ENCODE data around the gene ARHGAP45. TPM values are rescaled to one million over a fixed set of nuclear protein-coding genes. Genes with fewer than 3 reads are reported as not detected.
"Not testable (repeated sequence)": the region's sequence is repeated elsewhere in the genome, so short reads cannot be mapped to it uniquely, and the experiment has no call there.

The ARHGAP45 gene, protein sequence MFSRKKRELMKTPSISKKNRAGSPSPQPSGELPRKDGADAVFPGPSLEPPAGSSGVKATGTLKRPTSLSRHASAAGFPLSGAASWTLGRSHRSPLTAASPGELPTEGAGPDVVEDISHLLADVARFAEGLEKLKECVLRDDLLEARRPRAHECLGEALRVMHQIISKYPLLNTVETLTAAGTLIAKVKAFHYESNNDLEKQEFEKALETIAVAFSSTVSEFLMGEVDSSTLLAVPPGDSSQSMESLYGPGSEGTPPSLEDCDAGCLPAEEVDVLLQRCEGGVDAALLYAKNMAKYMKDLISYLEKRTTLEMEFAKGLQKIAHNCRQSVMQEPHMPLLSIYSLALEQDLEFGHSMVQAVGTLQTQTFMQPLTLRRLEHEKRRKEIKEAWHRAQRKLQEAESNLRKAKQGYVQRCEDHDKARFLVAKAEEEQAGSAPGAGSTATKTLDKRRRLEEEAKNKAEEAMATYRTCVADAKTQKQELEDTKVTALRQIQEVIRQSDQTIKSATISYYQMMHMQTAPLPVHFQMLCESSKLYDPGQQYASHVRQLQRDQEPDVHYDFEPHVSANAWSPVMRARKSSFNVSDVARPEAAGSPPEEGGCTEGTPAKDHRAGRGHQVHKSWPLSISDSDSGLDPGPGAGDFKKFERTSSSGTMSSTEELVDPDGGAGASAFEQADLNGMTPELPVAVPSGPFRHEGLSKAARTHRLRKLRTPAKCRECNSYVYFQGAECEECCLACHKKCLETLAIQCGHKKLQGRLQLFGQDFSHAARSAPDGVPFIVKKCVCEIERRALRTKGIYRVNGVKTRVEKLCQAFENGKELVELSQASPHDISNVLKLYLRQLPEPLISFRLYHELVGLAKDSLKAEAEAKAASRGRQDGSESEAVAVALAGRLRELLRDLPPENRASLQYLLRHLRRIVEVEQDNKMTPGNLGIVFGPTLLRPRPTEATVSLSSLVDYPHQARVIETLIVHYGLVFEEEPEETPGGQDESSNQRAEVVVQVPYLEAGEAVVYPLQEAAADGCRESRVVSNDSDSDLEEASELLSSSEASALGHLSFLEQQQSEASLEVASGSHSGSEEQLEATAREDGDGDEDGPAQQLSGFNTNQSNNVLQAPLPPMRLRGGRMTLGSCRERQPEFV
- 100 to 1,000 TPM; 603 to 646 TPM for total RNA-seq
- 909 to 1,015 reads per million in 2 donors for total RNA-seq

DNA sequence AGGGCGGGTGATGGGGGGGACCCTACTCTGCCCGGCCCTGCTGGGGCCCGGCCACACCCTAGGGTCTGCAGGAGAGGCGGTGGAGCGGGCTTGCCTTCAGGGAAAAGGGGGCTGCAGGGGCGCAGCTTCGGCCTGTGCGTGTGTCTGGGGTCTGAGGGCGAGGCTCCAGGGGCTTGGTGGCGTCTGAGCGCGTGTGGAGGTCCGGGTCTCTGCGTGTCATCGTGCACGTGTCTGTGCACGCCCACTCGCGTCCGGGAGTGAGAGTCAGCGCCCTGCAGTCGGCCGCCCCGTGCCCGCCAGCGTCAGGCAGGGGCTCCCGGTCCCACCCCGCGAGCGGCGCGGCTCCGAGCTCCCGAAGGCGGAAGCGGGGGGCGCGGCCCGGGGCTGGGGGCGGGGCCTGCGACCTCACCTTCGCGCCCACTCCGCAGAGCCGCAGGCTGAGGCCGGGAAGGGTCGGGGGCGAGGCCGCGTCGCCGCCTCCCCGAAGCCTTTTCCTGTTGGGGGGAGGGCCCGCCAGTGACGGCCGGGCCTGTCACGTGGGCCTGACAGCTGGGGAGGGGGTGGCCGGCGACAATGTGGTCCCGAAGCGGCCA lies at the start of gene ARHGAP45:
Gene ARHGAP45 (plus strand): TSS at position 420 of the 593 bp plus-strand sequence. CDS start 239 bp downstream, outside the sequence.
- DNase-seq (peak; percentile 72 to 83 (median 81)), ATAC-seq (peak; percentile 62)
- H3K27me3 Mint-ChIP-seq, result no peaks in the 10 kb centered on the region
- peak within 1 kb of the TSS; percentile 94 for H3K4me3 Mint-ChIP-seq
- H3K36me3 Mint-ChIP-seq (ENCODE audit: low read depth), result peaks cover 12% of the 10 kb centered on the region
- H3K4me1 Mint-ChIP-seq, result peaks cover 39% of the 10 kb centered on the region
- peak within 1 kb of the TSS; percentile 97 for H3K27ac Mint-ChIP-seq
- no peaks in the 10 kb centered on the region for H3K9me3 ChIP-seq (ENCODE audit: control insufficient read depth, low read length, poor library complexity, severe bottlenecking)

DNA sequence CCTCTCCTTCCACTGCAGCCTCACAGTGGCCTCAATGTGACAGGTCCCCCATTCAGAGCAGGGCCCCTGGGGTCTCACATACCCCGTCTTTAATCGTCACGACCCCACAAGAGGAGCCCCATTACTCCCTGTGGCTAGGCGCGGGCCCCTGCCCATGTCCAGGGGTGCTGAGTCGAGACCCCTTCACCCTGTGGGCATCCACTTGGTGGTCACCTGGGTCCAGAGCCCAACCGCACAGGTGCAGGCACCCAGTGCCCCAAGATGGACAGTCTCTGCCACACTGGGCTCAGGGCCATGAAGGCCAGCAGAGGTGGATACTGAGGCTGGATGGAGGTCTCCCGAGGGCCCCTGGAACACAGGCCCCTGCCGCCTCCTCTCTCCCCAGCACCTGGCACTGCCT lies 49.1 kb upstream of the ARHGAP45 start:
- Mint-ChIP-seq H3K4me1 (peaks cover 30% of the 10 kb centered on the region), H3K27ac (peak overlapping the region; percentile 76), H3K4me3 (peak overlapping the region; percentile 83)

DNA sequence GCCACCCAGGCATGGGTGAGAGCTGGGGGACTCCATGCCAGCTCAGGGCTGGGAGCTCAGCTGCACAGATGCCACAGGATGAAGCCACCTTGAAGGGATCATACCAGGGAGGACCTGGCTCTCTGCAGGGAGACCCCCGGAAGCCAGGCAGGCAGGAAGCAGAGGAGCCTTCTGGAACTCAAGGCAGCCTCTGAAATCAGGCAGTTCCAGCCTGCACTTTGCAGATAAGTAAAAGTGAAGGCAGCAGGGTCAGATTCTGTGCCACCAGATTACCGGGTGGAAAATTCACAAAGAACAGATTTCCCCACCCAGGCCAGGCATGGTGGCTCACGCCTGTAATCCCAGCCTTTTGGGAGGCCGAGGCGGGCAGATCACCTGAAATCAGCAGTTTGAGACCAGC lies 48.6 kb upstream of the ARHGAP45 start:
- H3K9me3 ChIP-seq (ENCODE audit: control insufficient read depth, low read length, poor library complexity, severe bottlenecking), result no peaks in the 10 kb centered on the region
- peaks cover 30% of the 10 kb centered on the region for H3K4me1 Mint-ChIP-seq
- peak overlapping the region; percentile 83 for H3K4me3 Mint-ChIP-seq
- ATAC-seq, result no peak
- DNase-seq, result no peak
- no peaks in the 10 kb centered on the region for H3K36me3 Mint-ChIP-seq (ENCODE audit: low read depth)
- H3K27ac Mint-ChIP-seq, result peak overlapping the region; percentile 76
- H3K27me3 Mint-ChIP-seq, result no peaks in the 10 kb centered on the region

More for the DNA sequence above, 49.1 kb upstream of the ARHGAP45 start:
- no peaks in the 10 kb centered on the region for H3K27me3 Mint-ChIP-seq
- no peak for DNase-seq
- no peaks in the 10 kb centered on the region for H3K9me3 ChIP-seq (ENCODE audit: control insufficient read depth, low read length, poor library complexity, severe bottlenecking)
- H3K36me3 Mint-ChIP-seq (ENCODE audit: low read depth), result no peaks in the 10 kb centered on the region
- ATAC-seq, result no peak

DNA sequence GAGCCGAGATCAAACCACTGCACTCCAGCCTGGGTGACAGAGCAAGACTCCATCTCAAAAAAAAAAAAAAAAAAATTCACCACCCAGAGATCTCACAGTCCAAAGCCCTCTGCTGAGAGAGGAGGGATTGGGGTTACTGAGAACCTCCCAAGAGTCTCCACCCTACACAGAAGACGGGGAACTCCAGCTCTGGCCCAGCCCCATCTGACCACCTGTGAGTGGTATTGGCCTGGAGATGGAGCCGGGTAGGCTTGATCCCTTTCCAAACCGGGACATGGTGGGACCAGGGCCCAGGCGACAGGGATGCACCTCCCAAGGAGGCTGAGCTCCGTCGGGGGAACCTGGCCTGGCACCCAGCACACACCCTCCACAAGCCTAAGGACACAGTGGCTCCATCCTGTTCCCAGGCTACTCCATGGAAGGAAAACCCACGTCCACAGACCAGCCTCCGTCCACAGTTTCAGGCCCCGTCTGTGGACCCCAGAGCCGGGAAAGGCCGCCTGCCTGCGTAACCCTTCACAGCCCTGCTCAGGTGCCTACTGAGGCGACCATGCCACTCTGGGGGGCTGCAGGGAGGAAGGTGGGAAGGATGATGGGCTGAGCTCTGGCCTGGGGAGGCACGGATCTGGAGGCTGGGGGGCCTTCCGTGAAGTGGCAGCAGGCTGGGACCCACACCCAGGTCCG lies 47.9 kb upstream of the ARHGAP45 start:
- Mint-ChIP-seq H3K36me3 (ENCODE audit: low read depth) (no peaks in the 10 kb centered on the region), H3K27me3 (no peaks in the 10 kb centered on the region), H3K27ac (peak overlapping the region; percentile 76), H3K4me3 (peak overlapping the region; percentile 75), H3K4me1 (peaks cover 30% of the 10 kb centered on the region)
- H3K9me3 ChIP-seq (ENCODE audit: control insufficient read depth, low read length, poor library complexity, severe bottlenecking), result no peaks in the 10 kb centered on the region
- DNase-seq (no peak), ATAC-seq (no peak)

DNA sequence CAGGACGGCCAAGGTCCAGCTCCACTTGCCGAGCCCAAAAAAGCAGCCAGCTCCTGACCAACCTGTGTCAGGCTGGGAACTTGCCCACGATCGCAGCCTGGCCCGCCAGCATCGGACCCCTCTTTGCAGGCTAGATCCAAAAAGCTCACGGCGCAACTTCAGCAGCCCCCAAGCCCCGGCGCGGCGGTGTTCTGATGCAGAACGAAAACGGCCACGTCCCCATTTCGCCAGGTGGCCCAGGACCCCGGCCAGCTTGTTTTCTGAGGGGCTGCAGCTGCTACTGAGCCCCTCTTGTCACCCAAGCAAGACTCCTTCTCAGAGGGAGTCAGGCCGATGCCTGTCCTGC lies 47.4 kb upstream of the ARHGAP45 start:
- no peak for ATAC-seq
- peak in 1 of 3 donors; percentile 11 for DNase-seq
- Mint-ChIP-seq H3K4me1 (peaks cover 28% of the 10 kb centered on the region), H3K36me3 (ENCODE audit: low read depth) (no peaks in the 10 kb centered on the region), H3K27me3 (no peaks in the 10 kb centered on the region), H3K27ac (peak overlapping the region; percentile 94), H3K4me3 (peak overlapping the region; percentile 95)
- H3K9me3 ChIP-seq (ENCODE audit: control insufficient read depth, low read length, poor library complexity, severe bottlenecking), result no peaks in the 10 kb centered on the region

DNA sequence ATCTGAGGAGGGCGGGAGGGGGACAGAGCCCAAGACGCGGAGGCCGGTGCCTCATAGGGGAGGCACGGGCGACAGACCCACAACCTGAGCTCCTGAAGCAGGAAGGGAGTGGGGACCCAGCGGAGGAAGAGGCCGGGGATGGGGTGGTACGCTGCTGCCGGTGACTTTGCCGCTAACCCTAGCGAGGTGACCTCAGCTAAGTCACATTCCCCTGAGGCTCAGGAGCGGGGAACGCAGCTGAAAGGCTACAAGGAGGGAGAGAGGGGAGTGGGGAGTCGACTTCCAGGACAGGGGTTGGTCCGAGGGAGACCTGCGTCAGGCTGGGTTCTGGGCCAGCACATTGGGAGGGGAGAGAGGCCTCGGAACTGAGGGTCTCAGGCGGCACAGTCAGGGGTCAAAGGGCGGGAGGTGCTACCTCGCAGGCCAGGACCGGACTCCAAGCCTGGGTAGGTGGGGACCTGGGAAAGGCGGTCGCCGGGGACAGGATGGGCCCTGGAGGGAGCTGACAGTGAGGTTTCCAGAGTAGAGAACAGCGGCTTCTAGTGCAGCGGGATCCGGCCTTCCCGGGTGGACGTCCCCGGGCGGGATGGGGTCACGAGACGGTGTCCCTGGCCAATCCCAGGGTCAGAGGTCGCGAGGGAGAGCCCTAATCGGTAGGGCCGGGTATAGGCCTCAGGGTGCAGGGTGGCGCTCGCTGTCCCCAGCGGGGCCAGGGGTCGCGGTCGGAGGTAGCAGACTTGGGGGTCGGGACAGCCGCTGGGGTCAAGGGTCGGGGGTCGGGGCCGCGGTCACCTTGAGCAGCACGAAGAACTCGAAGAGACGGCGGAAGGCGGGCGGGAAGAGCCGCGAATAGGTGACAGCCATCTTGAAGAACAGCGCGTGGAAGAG lies 46.7 kb upstream of the ARHGAP45 start:
- ATAC-seq (no peak), DNase-seq (peak in 1 of 3 donors; percentile 9)
- Mint-ChIP-seq H3K4me1 (peaks cover 30% of the 10 kb centered on the region), H3K27me3 (no peaks in the 10 kb centered on the region), H3K36me3 (ENCODE audit: low read depth) (no peaks in the 10 kb centered on the region), H3K4me3 (peak overlapping the region; percentile 95), H3K27ac (peak overlapping the region; percentile 94)
- no peaks in the 10 kb centered on the region for H3K9me3 ChIP-seq (ENCODE audit: control insufficient read depth, low read length, poor library complexity, severe bottlenecking)

DNA sequence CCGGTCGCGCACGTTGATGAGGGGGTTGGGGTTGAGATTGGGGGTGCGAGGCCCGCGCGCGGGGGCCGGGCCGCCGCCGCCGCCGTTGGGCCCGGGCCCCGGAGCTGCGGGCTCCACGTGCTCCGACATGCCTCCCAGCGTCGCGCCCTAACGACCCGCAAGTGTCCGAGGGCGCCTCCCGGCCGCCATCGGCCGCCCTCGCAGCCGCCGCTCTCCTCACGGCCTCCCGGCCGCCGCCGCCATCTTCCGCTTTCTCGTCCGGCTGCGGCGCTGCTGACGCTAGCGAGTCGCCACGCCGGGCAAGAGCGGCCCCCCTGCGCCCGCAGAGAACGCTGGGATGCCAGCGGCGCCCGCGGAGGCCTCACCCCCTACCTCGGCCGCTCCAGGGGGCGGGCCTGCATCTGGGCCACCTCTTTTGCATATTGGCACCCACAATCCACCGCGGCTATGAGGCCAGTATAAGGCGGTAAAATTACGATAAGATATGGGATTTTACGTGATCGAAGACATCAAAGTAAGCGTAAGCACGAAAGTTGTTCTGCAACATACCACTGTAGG lies 46.0 kb upstream of the ARHGAP45 start, which contains the start of gene TMEM259:
Gene TMEM259 (minus strand): TSS at position 256 of the 558 bp plus-strand sequence. CDS start 127 bp downstream, at position 129.
- H3K9me3 ChIP-seq (ENCODE audit: control insufficient read depth, low read length, poor library complexity, severe bottlenecking), result no peaks in the 10 kb centered on the region
- Mint-ChIP-seq H3K4me1 (peaks cover 29% of the 10 kb centered on the region), H3K36me3 (ENCODE audit: low read depth) (no peaks in the 10 kb centered on the region), H3K27ac (peak within 1 kb of the TSS; percentile 94), H3K27me3 (no peaks in the 10 kb centered on the region), H3K4me3 (peak within 1 kb of the TSS; percentile 95)
- DNase-seq (peak; percentile 95 to 97 (median 96)), ATAC-seq (peak; percentile 89)

DNA sequence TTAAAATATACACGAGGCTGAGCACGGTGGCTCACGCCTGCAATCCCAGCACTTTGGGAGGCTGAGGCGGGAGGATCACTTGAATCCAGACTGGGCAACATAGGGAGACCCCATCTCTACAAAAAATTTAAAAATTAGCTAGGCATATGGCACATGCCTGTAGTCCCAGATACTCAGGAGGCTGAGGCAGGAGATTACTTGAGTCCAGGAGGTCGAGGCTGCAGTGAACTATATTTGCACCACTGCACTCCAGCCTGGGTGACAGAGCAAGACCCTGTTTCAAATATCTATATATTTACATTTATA lies 43.1 kb upstream of the ARHGAP45 start:
- H3K4me3 Mint-ChIP-seq; H3K27me3 Mint-ChIP-seq; H3K27ac Mint-ChIP-seq; H3K9me3 ChIP-seq (ENCODE audit: control insufficient read depth, low read length, poor library complexity, severe bottlenecking); DNase-seq; ATAC-seq; H3K36me3 Mint-ChIP-seq (ENCODE audit: low read depth): not testable (repeated sequence)
- H3K4me1 Mint-ChIP-seq, result peaks cover 26% of the 10 kb centered on the region

DNA sequence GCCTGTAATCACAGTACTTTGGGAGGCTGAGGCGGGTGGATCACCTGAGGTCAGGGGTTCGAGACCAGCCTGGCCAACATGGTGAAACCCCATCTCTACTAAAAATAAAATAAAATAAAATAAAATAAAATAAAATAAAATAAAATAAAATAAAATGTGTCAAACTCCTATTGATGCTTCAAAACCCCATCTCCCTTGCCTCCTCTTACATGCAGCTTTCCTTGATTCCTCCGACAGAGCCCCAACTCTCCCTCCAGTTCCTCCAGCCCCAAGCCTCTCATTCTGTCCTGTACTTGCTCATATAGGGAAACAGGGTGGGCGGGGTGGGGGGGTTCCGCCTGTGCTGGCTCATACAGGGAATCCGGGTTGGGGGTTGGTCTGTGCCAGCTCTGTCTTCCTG lies 41.9 kb upstream of the ARHGAP45 start:
- Mint-ChIP-seq H3K4me1 (peaks cover 24% of the 10 kb centered on the region), H3K4me3 (peak overlapping the region; percentile 56)
- not testable (repeated sequence) for ATAC-seq; H3K36me3 Mint-ChIP-seq (ENCODE audit: low read depth); H3K27me3 Mint-ChIP-seq; H3K27ac Mint-ChIP-seq; DNase-seq; H3K9me3 ChIP-seq (ENCODE audit: control insufficient read depth, low read length, poor library complexity, severe bottlenecking)

DNA sequence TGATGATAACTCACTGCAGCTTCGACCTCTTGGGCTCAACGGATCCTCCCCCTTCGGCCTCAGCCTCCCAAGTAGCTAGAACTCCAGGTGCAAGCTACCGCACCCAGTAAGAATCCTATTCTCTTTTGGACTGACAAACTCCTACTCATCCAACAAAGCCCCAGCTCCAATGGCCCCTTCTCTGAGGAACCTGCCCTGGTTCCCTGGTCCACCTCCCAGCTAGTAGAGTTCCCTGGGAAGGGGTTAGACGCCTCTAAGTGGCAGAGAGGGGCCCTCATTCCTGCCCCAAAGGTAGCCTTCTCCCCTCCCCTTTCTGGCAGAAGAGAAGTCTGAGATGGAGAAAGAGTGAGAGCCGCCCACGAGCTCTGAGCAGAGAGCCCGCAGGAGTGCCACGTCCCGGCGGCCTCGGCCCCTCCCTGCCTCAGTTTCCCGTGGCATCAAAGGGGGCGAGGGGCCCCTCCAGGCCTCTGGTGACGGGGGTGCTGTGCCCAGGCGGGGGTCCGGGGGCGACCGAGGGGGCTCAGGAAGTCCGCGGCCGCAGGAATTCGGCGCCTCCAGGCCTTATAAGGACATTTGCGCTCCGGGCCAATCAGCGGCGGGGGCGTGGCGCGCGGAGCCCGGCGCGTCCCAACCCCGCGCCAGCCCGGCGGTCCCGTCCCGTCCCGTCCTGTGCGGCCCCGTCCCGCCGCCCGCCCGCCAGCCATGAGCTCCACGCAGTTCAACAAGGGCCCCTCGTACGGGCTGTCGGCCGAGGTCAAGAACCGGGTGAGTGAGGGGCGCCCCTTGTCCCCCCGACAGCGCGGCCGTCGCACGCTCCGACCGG lies 40.8 kb upstream of the ARHGAP45 start, which contains the start of gene CNN2:
Gene CNN2 (plus strand): TSS at position 649 of the 823 bp plus-strand sequence. CDS start 54 bp downstream, at position 703.
- Mint-ChIP-seq H3K27me3 (no peaks in the 10 kb centered on the region), H3K27ac (peak within 1 kb of the TSS; percentile 90), H3K4me1 (peaks cover 30% of the 10 kb centered on the region), H3K36me3 (ENCODE audit: low read depth) (peaks cover 2% of the 10 kb centered on the region), H3K4me3 (peak within 1 kb of the TSS; percentile 96)
- peak; percentile 42 to 69 (median 60) for DNase-seq
- no peaks in the 10 kb centered on the region for H3K9me3 ChIP-seq (ENCODE audit: control insufficient read depth, low read length, poor library complexity, severe bottlenecking)
- ATAC-seq, result peak; percentile 41

Measured in T-helper 17 cell (primary cell).